Calu3 (cell line): ENCODE results near the gene SLCO1A2. TPM values are rescaled to one million over a fixed set of nuclear protein-coding genes. Genes with fewer than 3 reads are reported as not detected.
"Not testable (repeated sequence)": the region's sequence is repeated elsewhere in the genome, so short reads cannot be mapped to it uniquely, and the experiment has no call there.

Experiments
- BruUV-seq: library from RNA; stranded (reverse); fragments of 400-500 nt; replicated peaks from 2 replicates; lab custom pipeline; 2021; lab: Mats Ljungman, UMichigan
- CTCF ChIA-PET: fragments of 300-600 bp; sonication (Branson Sonifier 250); formaldehyde crosslinking; loops from one replicate; lab custom pipeline; 2022; ENCODE audit warnings: antibody characterized with exemption; lab: Charles Lee
- DNase-seq: peaks from one replicate; pipeline ENCODE4 v3.0.0; 2022
- H3K27ac Mint-ChIP-seq: one replicate; pipeline ENCODE4 v1.8.0; 2022; ENCODE audit warnings: mixed read lengths; ENCODE audit not compliant: unreplicated experiment
- H3K27me3 Mint-ChIP-seq: one replicate; pipeline ENCODE4 v1.8.0; 2022; ENCODE audit warnings: mixed read lengths; ENCODE audit not compliant: unreplicated experiment
- H3K36me3 Mint-ChIP-seq: one replicate; pipeline ENCODE4 v1.8.0; 2022; ENCODE audit warnings: mild to moderate bottlenecking, moderate library complexity, mixed read lengths; ENCODE audit not compliant: insufficient read depth, unreplicated experiment
- H3K4me1 Mint-ChIP-seq: one replicate; pipeline ENCODE4 v1.8.0; 2022; ENCODE audit warnings: mild to moderate bottlenecking, low read depth, mixed read lengths; ENCODE audit not compliant: unreplicated experiment
- H3K4me3 Mint-ChIP-seq: one replicate; pipeline ENCODE4 v1.8.0; 2022; ENCODE audit warnings: mild to moderate bottlenecking, low read depth, moderate library complexity, mixed read lengths; ENCODE audit not compliant: unreplicated experiment
- H3K9me3 Mint-ChIP-seq: one replicate; pipeline ENCODE4 v1.8.0; 2022; ENCODE audit warnings: low read depth, mixed read lengths; ENCODE audit not compliant: unreplicated experiment
- CTCF ChIP-seq: fragments of 200-600 bp; IDR thresholded peaks from one replicate; pipeline ENCODE4 v1.8.0; 2022; ENCODE audit warnings: antibody characterized with exemption; ENCODE audit not compliant: unreplicated experiment
- intact Hi-C: fragments of 100-400 bp; cut with micrococcal nuclease; formaldehyde crosslinking; loops from one replicate; pipeline ENCODE4 v1.10.0; 2022; ENCODE audit not compliant: unreplicated experiment
- total RNA-seq: library from RNA; stranded (reverse); gene quantifications from 2 replicates; pipeline ENCODE4 v1.2.3, GENCODE V29; 2022

SLCO1A2 gene
- total RNA-seq, 1 experiment from 2014 or later, result not detected

- CTCF ChIA-PET, result no interaction called here
- BruUV-seq, result no TSS peak
- H3K9me3 Mint-ChIP-seq, result no peaks in the 10 kb centered on the region
- intact Hi-C loops, result no loop called here
- no peaks in the 10 kb centered on the region for H3K36me3 Mint-ChIP-seq
- H3K4me3 Mint-ChIP-seq, result no peak within 1 kb of the TSS
- H3K27me3 Mint-ChIP-seq, result no peaks in the 10 kb centered on the region
- no peak within 1 kb of the TSS for H3K27ac Mint-ChIP-seq
- TF ChIP-seq CTCF, result no peak
- DNase-seq, result no peak
- H3K4me1 Mint-ChIP-seq, result no peaks in the 10 kb centered on the region
Observed at GRCh38 chr12:21372602-21373001, 37.9 kb upstream of the SLCO1A2 start, which contains the start of gene IAPP. IAPP (plus strand) TSS chr12:21372902; CDS start chr12:21373352, 450 bp downstream.

GRCh38 chr12:21370845-21371449 is 36.2 kb upstream of the SLCO1A2 start:
- CTCF ChIA-PET, result no interaction called here
- Mint-ChIP-seq H3K4me1 (no peaks in the 10 kb centered on the region), H3K27me3 (no peaks in the 10 kb centered on the region), H3K9me3 (no peaks in the 10 kb centered on the region), H3K4me3 (no peak overlapping the region), H3K27ac (no peak overlapping the region), H3K36me3 (no peaks in the 10 kb centered on the region)
- no peak for DNase-seq
- intact Hi-C loops, result no loop called here
- no peak for TF ChIP-seq CTCF
- BruUV-seq, result no TSS peak

GRCh38 chr12:21369141-21369980 is 34.6 kb upstream of the SLCO1A2 start:
- H3K36me3 Mint-ChIP-seq, result no peaks in the 10 kb centered on the region
- no peak for TF ChIP-seq CTCF
- H3K4me1 Mint-ChIP-seq, result no peaks in the 10 kb centered on the region
- intact Hi-C loops, result no loop called here
- H3K27me3 Mint-ChIP-seq, result no peaks in the 10 kb centered on the region
- DNase-seq, result no peak
- CTCF ChIA-PET, result no interaction called here
- H3K9me3 Mint-ChIP-seq, result no peaks in the 10 kb centered on the region
- H3K4me3 Mint-ChIP-seq, result no peak overlapping the region
- BruUV-seq, result no TSS peak
- no peak overlapping the region for H3K27ac Mint-ChIP-seq

GRCh38 chr12:21360632-21361031 is 25.9 kb upstream of the SLCO1A2 start:
- CTCF ChIA-PET, H3K9me3 Mint-ChIP-seq, H3K27me3 Mint-ChIP-seq, H3K36me3 Mint-ChIP-seq, H3K27ac Mint-ChIP-seq, intact Hi-C loops, H3K4me3 Mint-ChIP-seq, BruUV-seq, H3K4me1 Mint-ChIP-seq, DNase-seq: not testable (repeated sequence)
